WERI-Rb-1 (cell line): Measurements from ENCODE around the gene KCND1.

Experiments
- DNase-seq: peaks from one replicate; pipeline ENCODE4 v3.0.0-alpha.2; 2020
- H3K27ac ChIP-seq: fragments of 250-450 bp; sonication (Bioruptor Pico); 2 replicates; pipeline ENCODE4 v1.5.1; 2020; ENCODE audit warnings: mild to moderate bottlenecking, moderate library complexity
- H3K27me3 ChIP-seq: fragments of 250-450 bp; sonication (Bioruptor Pico); 2 replicates; pipeline ENCODE4 v1.5.1; 2021; ENCODE audit warnings: mild to moderate bottlenecking, low read depth, moderate library complexity; ENCODE audit not compliant: insufficient read depth, severe bottlenecking
- H3K36me3 ChIP-seq: fragments of 250-450 bp; sonication (Bioruptor Pico); 2 replicates; pipeline ENCODE4 v1.5.1; 2020; ENCODE audit warnings: mild to moderate bottlenecking, moderate library complexity
- H3K4me3 ChIP-seq: 2 replicates; pipeline ENCODE4 v1.5.1; 2011; ENCODE audit warnings: low read depth, mild to moderate bottlenecking, control low read depth, low read length
- H3K9me3 ChIP-seq: fragments of 250-450 bp; sonication (Bioruptor Pico); 2 replicates; pipeline ENCODE4 v1.5.1; 2021; ENCODE audit warnings: mild to moderate bottlenecking, moderate library complexity; ENCODE audit not compliant: severe bottlenecking
- CTCF ChIP-seq: IDR thresholded peaks from 2 replicates; pipeline ENCODE4 v1.5.1; 2011; ENCODE audit warnings: low read depth, mild to moderate bottlenecking, control low read depth, inconsistent platforms, low read length

Gene KCND1

DNA sequence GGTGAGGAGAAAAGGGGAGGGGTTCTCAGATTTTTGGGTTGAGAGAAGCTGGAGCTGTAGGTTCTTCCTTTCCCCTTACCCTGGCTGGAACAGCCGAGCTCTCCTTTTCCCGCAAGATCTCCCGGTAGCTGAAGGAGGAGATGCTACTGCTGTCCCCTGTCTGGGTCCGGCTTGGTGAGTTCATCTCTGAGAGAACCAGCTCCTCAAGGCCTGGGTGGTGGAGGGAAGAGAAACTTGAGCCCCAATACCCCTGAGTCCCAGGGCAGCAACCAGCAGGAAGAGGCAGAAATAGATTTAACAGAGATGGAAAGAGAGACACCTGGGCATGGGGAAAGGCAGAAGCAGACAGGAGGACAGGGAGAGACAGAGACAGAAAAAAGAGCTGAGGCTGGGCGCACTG, 6.6 kb upstream of the KCND1 start:
- H3K36me3 ChIP-seq = peaks cover 21% of the 10 kb centered on the region
- no peaks in the 10 kb centered on the region for H3K9me3 ChIP-seq
- H3K27ac ChIP-seq = no peak overlapping the region
- H3K27me3 ChIP-seq = peaks cover 15% of the 10 kb centered on the region
- DNase-seq = no peak
- TF ChIP-seq CTCF = no peak
- H3K4me3 ChIP-seq = no peak overlapping the region

- H3K36me3 ChIP-seq = peaks cover 13% of the 10 kb centered on the region; the same call in 1 of the 2 replicates
- no peak overlapping the region for H3K27ac ChIP-seq
- TF ChIP-seq CTCF = no peak
- DNase-seq = no peak
- H3K9me3 ChIP-seq = no peaks in the 10 kb centered on the region
- peaks cover 12% of the 10 kb centered on the region for H3K27me3 ChIP-seq
- no peak overlapping the region for H3K4me3 ChIP-seq
These were observed 4.4 kb upstream of the KCND1 start for GRCh38 chrX:48976086-48976485.

GRCh38 chrX:48975541-48975940, 3.9 kb upstream of the KCND1 start:
- Histone ChIP-seq H3K27ac (no peak overlapping the region), H3K4me3 (no peak overlapping the region), H3K36me3 (peaks cover 12% of the 10 kb centered on the region; the same call in 1 of the 2 replicates), H3K27me3 (peaks cover 9% of the 10 kb centered on the region), H3K9me3 (no peaks in the 10 kb centered on the region)
- no peak for DNase-seq
- TF ChIP-seq CTCF = no peak

DNA sequence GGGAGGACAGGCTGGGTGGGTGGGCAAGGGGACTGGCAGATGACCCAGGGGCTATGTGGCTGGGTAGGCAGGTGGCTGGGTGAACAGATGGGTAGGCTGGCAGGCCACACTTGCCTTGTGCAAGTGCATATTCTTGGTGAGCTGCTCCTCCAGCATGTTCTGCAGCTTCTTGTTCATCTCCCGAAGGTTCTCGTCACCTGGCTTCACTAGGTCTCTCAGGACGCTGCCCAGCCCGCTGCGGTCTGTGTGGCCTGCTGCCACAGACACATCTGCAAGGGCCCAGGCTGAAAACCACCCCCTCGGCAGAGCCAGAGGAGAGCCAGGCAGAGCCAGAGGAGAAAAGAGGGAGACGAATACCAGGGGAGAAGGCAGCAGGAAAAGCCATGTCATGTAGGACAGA, 3.4 kb upstream of the KCND1 start:
- TF ChIP-seq CTCF = no peak
- DNase-seq = no peak
- H3K36me3 ChIP-seq = peaks cover 9% of the 10 kb centered on the region; the same call in 1 of the 2 replicates

GRCh38 chrX:48974574-48974973, 2.9 kb upstream of the KCND1 start:
- no peaks in the 10 kb centered on the region for H3K9me3 ChIP-seq
- H3K36me3 ChIP-seq = peaks cover 9% of the 10 kb centered on the region; the same call in 1 of the 2 replicates
- TF ChIP-seq CTCF = no peak
- H3K27me3 ChIP-seq = peaks cover 6% of the 10 kb centered on the region
- no peak overlapping the region for H3K27ac ChIP-seq
- H3K4me3 ChIP-seq = no peak overlapping the region
- DNase-seq = no peak

More for the DNA sequence above, 3.4 kb upstream of the KCND1 start:
- Histone ChIP-seq H3K4me3 (no peak overlapping the region), H3K9me3 (no peaks in the 10 kb centered on the region), H3K27ac (no peak overlapping the region), H3K27me3 (peaks cover 9% of the 10 kb centered on the region)

DNA sequence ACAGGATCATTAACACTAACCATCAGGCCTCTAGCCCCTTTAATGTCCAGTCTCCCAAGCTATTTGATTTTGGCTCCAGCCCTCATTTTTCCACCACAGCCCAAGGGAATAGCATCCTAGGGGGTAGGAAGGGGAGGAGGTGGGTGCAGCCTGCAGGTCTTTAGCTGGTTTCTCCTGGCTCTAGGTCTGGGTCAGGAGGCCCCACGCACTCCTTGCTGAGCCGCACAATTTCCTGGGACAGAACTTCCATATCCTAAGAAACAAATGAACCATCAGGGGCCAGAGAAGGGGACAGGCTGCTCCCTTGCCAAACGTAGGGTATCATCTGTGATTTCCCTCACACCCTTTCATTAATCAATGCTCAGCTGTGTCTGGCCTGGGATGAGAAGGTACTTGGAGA, 2.4 kb upstream of the KCND1 start:
- Histone ChIP-seq H3K4me3 (no peak overlapping the region), H3K36me3 (peaks cover 9% of the 10 kb centered on the region; the same call in 1 of the 2 replicates), H3K27me3 (peaks cover 5% of the 10 kb centered on the region), H3K9me3 (no peaks in the 10 kb centered on the region), H3K27ac (no peak overlapping the region)
- DNase-seq = no peak
- no peak for TF ChIP-seq CTCF
